ENCODE results near the gene SCFD2.

DNA sequence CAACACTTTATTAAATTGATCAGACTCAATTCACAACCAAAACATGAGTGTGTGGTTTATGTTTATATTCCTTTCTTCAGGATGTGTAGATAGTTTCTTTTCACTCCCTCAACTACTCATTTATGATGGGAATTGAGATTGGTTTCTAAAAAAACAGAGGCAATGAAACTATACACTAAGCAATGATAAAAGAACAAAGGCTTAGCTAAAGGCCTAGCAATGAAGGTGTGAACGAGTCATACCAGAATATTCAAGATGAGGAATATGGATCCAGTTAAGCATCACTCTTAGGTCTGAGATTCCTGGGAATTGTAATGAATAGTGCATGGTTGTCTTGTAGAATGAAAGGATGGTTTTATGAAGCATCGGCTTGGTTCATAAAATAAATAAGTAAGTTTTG lies 521.3 kb downstream of the SCFD2 start:
- TF ChIP-seq, protein P1, sequence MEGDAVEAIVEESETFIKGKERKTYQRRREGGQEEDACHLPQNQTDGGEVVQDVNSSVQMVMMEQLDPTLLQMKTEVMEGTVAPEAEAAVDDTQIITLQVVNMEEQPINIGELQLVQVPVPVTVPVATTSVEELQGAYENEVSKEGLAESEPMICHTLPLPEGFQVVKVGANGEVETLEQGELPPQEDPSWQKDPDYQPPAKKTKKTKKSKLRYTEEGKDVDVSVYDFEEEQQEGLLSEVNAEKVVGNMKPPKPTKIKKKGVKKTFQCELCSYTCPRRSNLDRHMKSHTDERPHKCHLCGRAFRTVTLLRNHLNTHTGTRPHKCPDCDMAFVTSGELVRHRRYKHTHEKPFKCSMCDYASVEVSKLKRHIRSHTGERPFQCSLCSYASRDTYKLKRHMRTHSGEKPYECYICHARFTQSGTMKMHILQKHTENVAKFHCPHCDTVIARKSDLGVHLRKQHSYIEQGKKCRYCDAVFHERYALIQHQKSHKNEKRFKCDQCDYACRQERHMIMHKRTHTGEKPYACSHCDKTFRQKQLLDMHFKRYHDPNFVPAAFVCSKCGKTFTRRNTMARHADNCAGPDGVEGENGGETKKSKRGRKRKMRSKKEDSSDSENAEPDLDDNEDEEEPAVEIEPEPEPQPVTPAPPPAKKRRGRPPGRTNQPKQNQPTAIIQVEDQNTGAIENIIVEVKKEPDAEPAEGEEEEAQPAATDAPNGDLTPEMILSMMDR (IDR thresholded peaks at IDR 0.05): no peak
- TF ChIP-seq POLR2A (IDR thresholded peaks at IDR 0.05): no peak

Measured in sigmoid colon (tissue), 3 donors.